ENCODE results near the gene SLC44A5. TPM values are rescaled to one million over a fixed set of nuclear protein-coding genes. Genes with fewer than 3 reads are reported as not detected.

Gene SLC44A5
- total and polyA plus RNA-seq, 2 experiments from 2014 or later: 3.3 to 11.7 TPM

GRCh38 chr1:75310067-75310466 lies 300.8 kb downstream of the SLC44A5 start:
- no peaks in the 10 kb centered on the region for H3K9me3 Mint-ChIP-seq
- Histone ChIP-seq H3K79me2 (replicated peaks; ENCODE audit: insufficient read depth) (no peaks in the 10 kb centered on the region), H3F3A (replicated peaks; ENCODE audit: low read depth) (no peaks in the 10 kb centered on the region), H3K36me3 (ENCODE audit: insufficient read depth) (no peaks in the 10 kb centered on the region), H4K20me1 (replicated peaks; ENCODE audit: insufficient read depth) (no peaks in the 10 kb centered on the region), H3K4me3 (no peak overlapping the region), H2AFZ (no peak overlapping the region), H3K4me2 (no peak overlapping the region), H3K27ac (ENCODE audit: low read depth) (no peak overlapping the region), H3K4me1 (ENCODE audit: insufficient read depth) (peaks cover 4% of the 10 kb centered on the region; the same call in 1 of the 2 replicates), H3K27me3 (ENCODE audit: insufficient read depth) (no peaks in the 10 kb centered on the region), H3K9me2 (ENCODE audit: insufficient read depth) (peaks cover 5% of the 10 kb centered on the region; the same call in 1 of the 2 replicates)
- TF ChIP-seq, protein P1, sequence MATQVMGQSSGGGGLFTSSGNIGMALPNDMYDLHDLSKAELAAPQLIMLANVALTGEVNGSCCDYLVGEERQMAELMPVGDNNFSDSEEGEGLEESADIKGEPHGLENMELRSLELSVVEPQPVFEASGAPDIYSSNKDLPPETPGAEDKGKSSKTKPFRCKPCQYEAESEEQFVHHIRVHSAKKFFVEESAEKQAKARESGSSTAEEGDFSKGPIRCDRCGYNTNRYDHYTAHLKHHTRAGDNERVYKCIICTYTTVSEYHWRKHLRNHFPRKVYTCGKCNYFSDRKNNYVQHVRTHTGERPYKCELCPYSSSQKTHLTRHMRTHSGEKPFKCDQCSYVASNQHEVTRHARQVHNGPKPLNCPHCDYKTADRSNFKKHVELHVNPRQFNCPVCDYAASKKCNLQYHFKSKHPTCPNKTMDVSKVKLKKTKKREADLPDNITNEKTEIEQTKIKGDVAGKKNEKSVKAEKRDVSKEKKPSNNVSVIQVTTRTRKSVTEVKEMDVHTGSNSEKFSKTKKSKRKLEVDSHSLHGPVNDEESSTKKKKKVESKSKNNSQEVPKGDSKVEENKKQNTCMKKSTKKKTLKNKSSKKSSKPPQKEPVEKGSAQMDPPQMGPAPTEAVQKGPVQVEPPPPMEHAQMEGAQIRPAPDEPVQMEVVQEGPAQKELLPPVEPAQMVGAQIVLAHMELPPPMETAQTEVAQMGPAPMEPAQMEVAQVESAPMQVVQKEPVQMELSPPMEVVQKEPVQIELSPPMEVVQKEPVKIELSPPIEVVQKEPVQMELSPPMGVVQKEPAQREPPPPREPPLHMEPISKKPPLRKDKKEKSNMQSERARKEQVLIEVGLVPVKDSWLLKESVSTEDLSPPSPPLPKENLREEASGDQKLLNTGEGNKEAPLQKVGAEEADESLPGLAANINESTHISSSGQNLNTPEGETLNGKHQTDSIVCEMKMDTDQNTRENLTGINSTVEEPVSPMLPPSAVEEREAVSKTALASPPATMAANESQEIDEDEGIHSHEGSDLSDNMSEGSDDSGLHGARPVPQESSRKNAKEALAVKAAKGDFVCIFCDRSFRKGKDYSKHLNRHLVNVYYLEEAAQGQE (IDR thresholded peaks at IDR 0.05; ENCODE audit: unreplicated experiment): no peak
- TF ChIP-seq EZH2phosphoT487 (IDR thresholded peaks at IDR 0.05; ENCODE audit: unreplicated experiment): no peak
- no peak for TF ChIP-seq ETS1 (IDR thresholded peaks at IDR 0.05)
- TF ChIP-seq POLR2AphosphoS5 (IDR thresholded peaks at IDR 0.05; ENCODE audit: low read depth): no peak
- no peak for TF ChIP-seq CREB1 (CRISPR knock-in tag; IDR thresholded peaks at IDR 0.05; ENCODE audit: low read depth)
- TF ChIP-seq CTCF (conservative IDR thresholded peaks at IDR 0.05; ENCODE audit: low read depth in 2 of 2): no peak
- no peak for TF ChIP-seq ZNF114 (CRISPR knock-in tag; IDR thresholded peaks at IDR 0.05)
- TF ChIP-seq ZNF462 (CRISPR knock-in tag; IDR thresholded peaks at IDR 0.05): no peak
- TF ChIP-seq ZNF331 (CRISPR knock-in tag; IDR thresholded peaks at IDR 0.05; ENCODE audit: low read depth): no peak
- no peak for TF ChIP-seq JUNB (IDR thresholded peaks at IDR 0.05; ENCODE audit: unreplicated experiment)
- TF ChIP-seq EZH2 (IDR thresholded peaks at IDR 0.05; ENCODE audit: low read depth, unreplicated experiment): no peak
- no peak for TF ChIP-seq NANOG (IDR thresholded peaks at IDR 0.05; ENCODE audit: borderline replicate concordance)
- no peak overlapping the region for H3K27ac Mint-ChIP-seq
- H3K27me3 Mint-ChIP-seq (ENCODE audit: insufficient read depth, low read depth, poor library complexity): no peaks in the 10 kb centered on the region
- DNase-seq (ENCODE audit: low spot score): peak; percentile 14
- H3K36me3 Mint-ChIP-seq (ENCODE audit: low read depth): no peaks in the 10 kb centered on the region
- H3K4me1 Mint-ChIP-seq: peaks cover 7% of the 10 kb centered on the region
- ATAC-seq: no peak
- no peak overlapping the region for H3K4me3 Mint-ChIP-seq
